Measurements from ENCODE around the gene PRM1.
A peak's percentile ranks its signal among the peaks of the same experiment; 100 is the strongest.

Gene PRM1

GRCh38 chr16:11232852-11233726 is 48.0 kb downstream of the PRM1 start:
- DNase-seq: peak; percentile 64

GRCh38 chr16:11232302-11232851 is 48.8 kb downstream of the PRM1 start:
- DNase-seq: no peak

- no peak for DNase-seq
Observed at GRCh38 chr16:11231367-11231970, 49.7 kb downstream of the PRM1 start.

Measured in suppressor macrophage treated with lipopolysaccharide for 4 hours (primary cell).